ENCODE measurements around the gene MYH4. TPM values are rescaled to one million over a fixed set of nuclear protein-coding genes. Genes with fewer than 3 reads are reported as not detected.

Gene MYH4
- total and polyA plus RNA-seq, 9 of the 15 experiments (the other 6 are each of a cell fraction or from before 2014, with no cell fraction given) = not detected

GRCh38 chr17:10421900-10422542 lies 47.3 kb downstream of the MYH4 start, which contains the start of gene MYH8:
TSS of gene MYH8 (minus strand) at chr17:10421950. CDS start at chr17:10420227, 1,723 bp downstream.
- Histone ChIP-seq H3K4me1 (replicated peaks in 1 of 2; ENCODE audit: control insufficient read depth in 2 of 2, insufficient read depth in 2 of 2, low read length in 2 of 2) (no peaks in the 10 kb centered on the region), H3K9me1 (ENCODE audit: control insufficient read depth, insufficient read depth, low read length) (no peaks in the 10 kb centered on the region), H2AFZ (ENCODE audit: low read depth, low read length) (no peak within 1 kb of the TSS), H3K9ac (ENCODE audit: insufficient read depth in 1 of 2, low read depth in 2 of 2, low read length in 2 of 2) (no peak within 1 kb of the TSS), H3K4me3 (no peak within 1 kb of the TSS), H3K27ac (ENCODE audit: extremely low read depth, low read depth, low read length) (no peak within 1 kb of the TSS), H3K27me3 (ENCODE audit: control insufficient read depth in 2 of 2, insufficient read depth in 2 of 2, low read length in 2 of 2) (no peaks in the 10 kb centered on the region), H3K36me3 (ENCODE audit: control insufficient read depth, insufficient read depth, low read length) (no peaks in the 10 kb centered on the region), H4K20me1 (replicated peaks; ENCODE audit: control insufficient read depth, insufficient read depth, low read length) (no peaks in the 10 kb centered on the region), H3K4me2 (ENCODE audit: insufficient read depth, low read length) (no peak within 1 kb of the TSS), H3K79me2 (ENCODE audit: control insufficient read depth, insufficient read depth, low read length) (no peaks in the 10 kb centered on the region), H3K9me3 (replicated peaks; ENCODE audit: control insufficient read depth, insufficient read depth, low read depth, low read length) (no peaks in the 10 kb centered on the region)
- FAIRE-seq (no peak), DNase-seq (ENCODE audit: extremely low read depth in 1 of 4, low spot score in 3 of 4) (no peak), ATAC-seq (no peak)
- ChIA-PET POLR2A (no interaction called here), CTCF (ENCODE audit: low intra/inter-chr PET ratio) (no interaction called here)
- WGBS (ENCODE audit: insufficient coverage, low coverage, missing lambda C conversion rate) = 5% methylated on average over 7 of the region's 7 CpGs
- in situ Hi-C loops (cut with MboI) (no loop called here), intact Hi-C loops (cut with micrococcal nuclease) (no loop called here)
- BruUV-seq (replicated peaks) = no TSS peak
- no peak for TF ChIP-seq POLR2AphosphoS5 (IDR thresholded peaks at IDR 0.05; ENCODE audit: control insufficient read depth, insufficient read depth, low read depth, low read length)
- no peak for TF ChIP-seq HMG20B (CRISPR knock-in tag; IDR thresholded peaks at IDR 0.05)
- no peak for TF ChIP-seq RBM14 (IDR thresholded peaks at IDR 0.05; ENCODE audit: borderline replicate concordance, insufficient read depth, low read depth, low read length)
- TF ChIP-seq NFRKB (IDR thresholded peaks at IDR 0.05; ENCODE audit: low read depth) = no peak
- no peak for TF ChIP-seq HDAC6 (IDR thresholded peaks at IDR 0.05; ENCODE audit: low read depth, low read length)
- TF ChIP-seq ZNF445 (CRISPR knock-in tag; IDR thresholded peaks at IDR 0.05; ENCODE audit: low read depth) = no peak
- no peak for TF ChIP-seq SLC30A9 (CRISPR knock-in tag; IDR thresholded peaks at IDR 0.05)
- TF ChIP-seq RERE (CRISPR knock-in tag; IDR thresholded peaks at IDR 0.05; ENCODE audit: borderline replicate concordance) = no peak
- no peak for TF ChIP-seq HOMEZ (CRISPR knock-in tag; IDR thresholded peaks at IDR 0.05)
- no peak for TF ChIP-seq MCM3 (IDR thresholded peaks at IDR 0.05)
- no peak for TF ChIP-seq RNF2 (IDR thresholded peaks at IDR 0.05)
- TF ChIP-seq ZMIZ1 (IDR thresholded peaks at IDR 0.05; ENCODE audit: low read depth in 2 of 2, low read length in 2 of 2) = no peak
